NCI-H1436 treated with DMSO at 0.1 percent for 48 hours (cell line): ENCODE results near the gene IL1RAP.
"Not testable (repeated sequence)": the region's sequence is repeated elsewhere in the genome, so short reads cannot be mapped to it uniquely, and the experiment has no call there.

Experiments
- DNase-seq: peaks from one replicate; lab custom pipeline; 2025; lab: John Stamatoyannopoulos, UW

The IL1RAP gene

GRCh38 chr3:190512666-190513065 is 1.2 kb upstream of the IL1RAP start:
- no peak for DNase-seq

- no peak for DNase-seq
Measured at GRCh38 chr3:190514413-190515153, 698 bp downstream of the IL1RAP start.

- no peak for DNase-seq
Measured at GRCh38 chr3:190516416-190516815, 2.5 kb downstream of the IL1RAP start.

- no peak for DNase-seq
Measured at GRCh38 chr3:190517687-190518086, 3.8 kb downstream of the IL1RAP start.

GRCh38 chr3:190518531-190518930 is 4.6 kb downstream of the IL1RAP start:
- not testable (repeated sequence) for DNase-seq

- no peak for DNase-seq
Measured at GRCh38 chr3:190519886-190520285, 6.0 kb downstream of the IL1RAP start.

GRCh38 chr3:190521998-190522397 is 8.1 kb downstream of the IL1RAP start:
- no peak for DNase-seq

- no peak for DNase-seq
Measured at GRCh38 chr3:190522621-190523222, 8.8 kb downstream of the IL1RAP start.

- no peak for DNase-seq
Measured at GRCh38 chr3:190524942-190525341, 11.1 kb downstream of the IL1RAP start.

GRCh38 chr3:190525634-190526033 is 11.7 kb downstream of the IL1RAP start:
- no peak for DNase-seq

GRCh38 chr3:190526787-190527762 is 13.2 kb downstream of the IL1RAP start:
- DNase-seq: no peak

- DNase-seq: no peak
Measured at GRCh38 chr3:190528706-190529105, 14.8 kb downstream of the IL1RAP start.

GRCh38 chr3:190531406-190531805 is 17.5 kb downstream of the IL1RAP start:
- DNase-seq: no peak

GRCh38 chr3:190532731-190533203 is 18.9 kb downstream of the IL1RAP start:
- DNase-seq: no peak

GRCh38 chr3:190533511-190534281 is 19.8 kb downstream of the IL1RAP start:
- no peak for DNase-seq

GRCh38 chr3:190534386-190534785 is 20.5 kb downstream of the IL1RAP start:
- no peak for DNase-seq

GRCh38 chr3:190534986-190535385 is 21.1 kb downstream of the IL1RAP start:
- DNase-seq: no peak

GRCh38 chr3:190537146-190537545 is 23.3 kb downstream of the IL1RAP start:
- no peak for DNase-seq

- DNase-seq: no peak
Measured at GRCh38 chr3:190538288-190538687, 24.4 kb downstream of the IL1RAP start.

GRCh38 chr3:190539526-190539925 is 25.6 kb downstream of the IL1RAP start:
- no peak for DNase-seq

GRCh38 chr3:190541008-190541407 is 27.1 kb downstream of the IL1RAP start:
- no peak for DNase-seq

GRCh38 chr3:190541560-190541959 is 27.7 kb downstream of the IL1RAP start:
- DNase-seq: no peak
